Dermis blood vessel endothelial cell (primary cell): ENCODE results near the gene EVX2. TPM values are rescaled to one million over a fixed set of nuclear protein-coding genes. Genes with fewer than 3 reads are reported as not detected.

ENCODE experiments used
- DNase-seq: peaks from one replicate; pipeline ENCODE4 v3.0.0; 2010
- total RNA-seq: library from RNA; depleted of rRNA; stranded (reverse); fragments of >200 nt; gene quantifications from 2 replicates; pipeline ENCODE4 v1.2.3, GENCODE V29; 2014

The EVX2 gene
- total RNA-seq, 1 donor from 2014 or later = not detected

DNA sequence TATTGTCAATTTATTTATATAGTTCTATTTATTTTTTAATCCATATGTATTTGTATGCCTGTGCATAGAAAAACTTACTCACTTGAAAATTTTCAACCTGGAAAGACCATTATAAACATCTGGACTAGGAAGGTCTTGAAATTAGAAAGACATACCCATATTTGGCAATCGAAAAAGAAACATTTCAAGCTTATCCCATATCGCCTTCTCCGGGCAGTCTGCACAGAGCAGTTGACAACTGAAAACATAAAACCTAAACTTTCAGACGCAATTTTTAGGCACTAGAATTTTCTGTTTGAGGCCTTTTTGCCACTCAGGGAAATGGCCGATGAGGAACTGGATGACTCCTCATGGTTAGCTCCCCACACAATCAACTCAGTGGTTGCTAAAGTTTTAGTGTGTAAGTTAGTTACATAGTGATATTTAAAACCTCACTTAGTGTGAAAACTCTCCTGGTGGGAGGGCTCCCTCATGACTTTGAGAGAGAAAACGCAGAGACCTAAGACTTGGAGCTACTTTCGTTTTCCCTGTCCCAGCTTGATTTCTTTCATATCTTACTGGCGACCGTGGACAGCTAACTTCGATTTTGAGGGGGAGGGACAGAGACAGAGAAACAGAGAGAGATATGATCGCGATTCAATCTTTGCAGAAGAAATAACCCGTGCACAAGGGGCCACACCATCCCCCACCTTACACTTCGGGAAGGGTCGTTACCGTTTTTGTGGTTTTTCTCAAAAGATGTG lies 12.7 kb upstream of the EVX2 start:
- DNase-seq = peak; percentile 32

DNA sequence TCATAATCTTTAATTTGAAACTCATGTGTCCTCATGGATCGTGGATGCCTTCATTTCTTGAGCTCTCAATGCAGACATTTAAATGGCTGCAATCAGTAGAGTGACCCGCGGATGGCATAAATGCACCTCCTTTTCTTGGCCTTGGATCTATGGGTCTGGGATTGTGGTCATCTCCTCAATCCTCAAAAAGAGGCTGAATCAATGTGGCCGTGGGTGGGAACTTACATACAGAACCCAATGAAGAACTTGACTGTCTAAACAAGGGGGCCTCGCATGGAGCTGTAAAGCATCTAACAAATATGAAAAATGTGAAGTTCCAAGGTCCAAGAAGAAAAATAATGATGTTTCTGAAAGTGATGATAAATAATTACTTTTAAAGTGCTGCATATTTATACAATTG lies 11.7 kb upstream of the EVX2 start:
- DNase-seq = no peak

DNA sequence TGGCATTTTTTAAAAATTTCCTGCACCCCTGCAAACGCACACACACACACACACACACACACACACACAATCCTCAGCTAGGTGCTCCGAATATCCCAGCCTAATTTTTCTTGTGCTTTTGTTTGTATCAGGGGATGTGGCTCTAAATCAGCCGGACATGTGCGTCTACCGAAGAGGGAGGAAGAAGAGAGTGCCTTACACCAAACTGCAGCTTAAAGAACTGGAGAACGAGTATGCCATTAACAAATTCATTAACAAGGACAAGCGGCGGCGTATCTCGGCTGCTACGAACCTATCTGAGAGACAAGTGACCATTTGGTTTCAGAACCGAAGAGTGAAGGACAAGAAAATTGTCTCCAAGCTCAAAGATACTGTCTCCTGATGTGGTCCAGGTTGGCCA lies 10.6 kb upstream of the EVX2 start:
- DNase-seq = no peak

DNA sequence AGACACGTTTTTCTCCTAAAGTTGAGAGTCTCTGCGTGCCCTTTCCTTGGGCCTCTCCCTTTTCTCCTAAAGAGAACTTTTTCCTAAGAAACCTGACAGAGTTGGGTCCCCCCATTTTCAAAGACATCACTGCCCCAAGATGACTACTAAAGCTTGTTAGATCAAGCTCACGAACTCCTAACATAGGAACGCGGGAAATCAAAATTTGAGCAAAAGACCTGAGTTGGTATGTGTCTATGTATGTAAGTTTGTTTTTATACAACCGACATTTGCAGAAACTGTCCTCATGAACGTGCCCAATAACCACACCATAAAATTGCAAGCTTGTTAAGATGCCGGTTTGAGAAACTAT lies 10.1 kb upstream of the EVX2 start:
- no peak for DNase-seq

DNA sequence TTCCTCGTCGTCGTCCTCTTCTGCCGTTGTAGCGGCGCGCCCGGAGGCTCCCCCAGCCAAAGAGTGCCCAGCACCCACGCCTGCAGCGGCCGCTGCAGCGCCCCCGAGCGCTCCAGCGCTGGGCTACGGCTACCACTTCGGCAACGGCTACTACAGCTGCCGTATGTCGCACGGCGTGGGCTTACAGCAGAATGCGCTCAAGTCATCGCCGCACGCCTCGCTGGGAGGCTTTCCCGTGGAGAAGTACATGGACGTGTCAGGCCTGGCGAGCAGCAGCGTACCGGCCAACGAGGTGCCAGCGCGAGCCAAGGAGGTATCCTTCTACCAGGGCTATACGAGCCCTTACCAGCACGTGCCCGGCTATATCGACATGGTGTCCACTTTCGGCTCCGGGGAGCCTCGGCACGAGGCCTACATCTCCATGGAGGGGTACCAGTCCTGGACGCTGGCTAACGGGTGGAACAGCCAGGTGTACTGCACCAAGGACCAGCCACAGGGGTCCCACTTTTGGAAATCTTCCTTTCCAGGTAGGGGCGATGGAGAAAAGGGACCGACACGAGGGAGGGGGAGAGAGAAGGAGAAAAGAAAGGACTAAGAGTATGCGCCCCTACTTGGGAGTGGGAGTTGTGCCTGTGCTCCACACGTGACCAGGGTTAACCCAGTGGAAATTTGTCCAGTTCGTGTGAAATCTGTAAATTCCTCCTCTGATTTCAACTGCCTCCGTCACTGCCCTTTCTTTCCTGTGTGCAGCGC lies 9.6 kb upstream of the EVX2 start:
- DNase-seq = peak; percentile 51

DNA sequence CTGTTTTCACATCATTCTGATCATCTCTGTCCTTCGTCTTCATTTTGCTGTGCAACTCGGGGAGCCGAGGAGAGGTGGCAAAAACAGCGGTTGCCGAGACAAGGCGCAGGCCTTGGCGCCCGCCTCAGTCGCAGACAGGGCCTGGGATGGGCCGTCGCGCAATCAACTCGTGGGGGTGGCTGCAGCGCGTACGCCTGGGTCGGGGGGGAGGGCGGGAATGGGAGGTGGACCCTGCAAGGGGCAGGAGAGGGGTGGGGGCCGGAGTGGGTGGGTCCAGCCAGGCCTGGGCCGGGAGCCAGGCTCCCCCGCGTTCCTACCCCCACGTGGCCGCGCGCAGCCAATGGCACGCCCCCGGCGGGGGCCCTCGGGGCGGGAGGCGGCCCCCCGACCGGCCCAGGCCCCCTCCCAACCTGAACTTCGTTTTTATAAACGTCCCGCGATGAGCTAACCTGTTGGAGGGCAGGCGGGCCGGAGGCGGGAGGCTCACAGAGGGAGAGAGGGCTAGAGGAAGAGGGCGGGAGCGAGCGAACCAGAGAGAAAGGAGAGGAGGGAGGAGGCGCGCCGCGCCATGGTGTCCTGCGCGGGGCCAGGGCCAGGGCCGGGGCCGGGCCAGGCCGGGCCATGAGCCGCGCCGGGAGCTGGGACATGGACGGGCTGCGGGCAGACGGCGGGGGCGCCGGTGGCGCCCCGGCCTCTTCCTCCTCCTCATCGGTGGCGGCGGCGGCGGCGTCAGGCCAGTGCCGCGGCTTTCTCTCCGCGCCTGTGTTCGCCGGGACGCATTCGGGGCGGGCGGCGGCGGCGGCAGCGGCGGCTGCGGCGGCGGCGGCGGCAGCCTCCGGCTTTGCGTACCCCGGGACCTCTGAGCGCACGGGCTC lies 8.7 kb upstream of the EVX2 start, which contains the start of gene HOXD13:
Gene HOXD13, plus strand, starts transcription at position 452 of the 875 bp plus-strand sequence. Its CDS starts 170 bp downstream, at position 622.
- DNase-seq = no peak

DNA sequence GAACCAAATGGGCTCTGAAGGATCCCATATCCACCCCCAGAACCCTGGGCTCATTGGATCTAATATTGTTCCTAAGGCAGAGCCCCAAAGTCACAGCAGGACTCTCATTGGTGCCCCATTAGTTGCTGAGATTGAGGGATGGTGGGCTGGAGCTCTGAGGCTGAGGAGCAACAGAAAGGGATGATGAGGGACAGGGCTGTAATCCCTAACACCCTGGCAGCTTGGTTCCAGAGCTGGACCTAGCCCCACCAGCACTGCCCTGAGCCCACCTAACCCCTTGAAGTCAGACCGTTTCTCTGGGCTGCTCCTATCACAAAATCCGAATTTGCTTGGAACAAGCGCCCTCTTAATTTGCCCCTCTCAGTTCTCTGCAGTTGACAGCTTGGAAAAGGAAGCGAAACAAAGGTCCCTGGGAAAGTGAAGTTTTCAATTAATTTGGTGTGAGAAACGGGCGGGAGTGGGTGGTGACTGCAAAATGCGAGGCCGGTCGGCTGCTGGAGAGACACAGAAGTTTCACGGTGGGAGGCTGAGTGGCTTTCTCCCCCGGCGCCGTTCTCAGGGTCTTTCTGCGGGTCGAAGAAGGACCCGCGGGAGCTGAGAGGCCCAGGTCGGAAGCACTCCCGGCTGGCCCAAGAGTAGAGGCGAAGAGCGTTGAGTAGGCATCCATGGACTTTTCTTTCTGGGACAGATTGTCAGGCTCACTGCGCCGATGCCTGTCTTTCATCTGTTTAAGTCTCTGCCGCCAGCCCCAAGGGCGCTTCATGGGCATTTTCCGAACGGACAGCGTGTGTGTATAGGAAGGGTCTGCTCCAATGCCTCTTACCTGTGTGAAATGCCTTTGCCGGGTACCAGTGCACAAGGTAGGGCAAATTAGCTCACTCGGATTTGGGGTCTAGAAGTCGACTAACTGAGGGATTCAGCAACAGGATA lies 7.8 kb upstream of the EVX2 start:
- no peak for DNase-seq

DNA sequence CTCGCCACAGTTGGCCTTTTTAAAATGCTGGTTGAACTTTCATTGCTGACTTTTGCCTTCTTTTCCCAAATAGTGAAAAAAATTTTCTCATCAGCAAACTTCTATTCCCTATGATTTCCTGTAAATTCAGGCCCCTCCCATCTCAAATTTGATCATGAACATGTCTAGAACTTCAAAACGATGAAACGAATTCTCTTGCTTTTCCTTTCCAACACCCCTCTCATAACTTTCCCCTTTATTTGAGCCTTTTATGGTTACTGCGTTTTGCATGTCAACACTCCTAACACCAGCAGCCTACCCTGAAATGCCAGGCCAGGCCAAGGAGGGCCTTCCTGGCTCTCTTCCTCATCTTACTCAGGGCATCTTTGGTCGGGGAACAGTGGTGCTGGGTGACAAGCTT lies 7.1 kb upstream of the EVX2 start:
- no peak for DNase-seq

DNA sequence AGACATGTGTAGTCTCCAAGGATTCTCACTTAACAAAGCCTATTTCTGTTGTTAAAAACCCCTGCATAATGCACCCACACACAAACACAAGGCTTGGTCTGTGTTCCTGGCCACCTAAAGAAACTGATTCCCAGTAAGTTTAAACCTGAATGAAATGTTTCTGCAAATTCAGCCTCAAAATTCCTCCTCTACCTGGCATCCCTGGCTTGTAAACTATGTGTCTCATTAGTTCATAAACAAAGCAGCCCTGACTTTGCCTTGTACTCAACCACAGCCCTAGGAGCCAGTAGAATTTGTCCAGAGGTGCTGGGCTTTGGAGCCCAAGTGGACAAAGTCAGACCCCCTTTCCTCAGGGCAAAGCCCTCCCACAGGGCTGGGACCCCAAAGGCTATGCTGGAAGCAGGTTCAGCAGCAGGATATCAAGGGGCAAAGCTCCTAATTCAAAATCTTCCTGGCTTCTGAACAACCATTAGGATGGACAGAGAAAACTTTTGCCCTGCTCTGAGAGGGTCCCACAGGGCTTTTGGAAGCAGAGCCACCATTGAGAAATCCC lies 6.2 kb upstream of the EVX2 start:
- no peak for DNase-seq

DNA sequence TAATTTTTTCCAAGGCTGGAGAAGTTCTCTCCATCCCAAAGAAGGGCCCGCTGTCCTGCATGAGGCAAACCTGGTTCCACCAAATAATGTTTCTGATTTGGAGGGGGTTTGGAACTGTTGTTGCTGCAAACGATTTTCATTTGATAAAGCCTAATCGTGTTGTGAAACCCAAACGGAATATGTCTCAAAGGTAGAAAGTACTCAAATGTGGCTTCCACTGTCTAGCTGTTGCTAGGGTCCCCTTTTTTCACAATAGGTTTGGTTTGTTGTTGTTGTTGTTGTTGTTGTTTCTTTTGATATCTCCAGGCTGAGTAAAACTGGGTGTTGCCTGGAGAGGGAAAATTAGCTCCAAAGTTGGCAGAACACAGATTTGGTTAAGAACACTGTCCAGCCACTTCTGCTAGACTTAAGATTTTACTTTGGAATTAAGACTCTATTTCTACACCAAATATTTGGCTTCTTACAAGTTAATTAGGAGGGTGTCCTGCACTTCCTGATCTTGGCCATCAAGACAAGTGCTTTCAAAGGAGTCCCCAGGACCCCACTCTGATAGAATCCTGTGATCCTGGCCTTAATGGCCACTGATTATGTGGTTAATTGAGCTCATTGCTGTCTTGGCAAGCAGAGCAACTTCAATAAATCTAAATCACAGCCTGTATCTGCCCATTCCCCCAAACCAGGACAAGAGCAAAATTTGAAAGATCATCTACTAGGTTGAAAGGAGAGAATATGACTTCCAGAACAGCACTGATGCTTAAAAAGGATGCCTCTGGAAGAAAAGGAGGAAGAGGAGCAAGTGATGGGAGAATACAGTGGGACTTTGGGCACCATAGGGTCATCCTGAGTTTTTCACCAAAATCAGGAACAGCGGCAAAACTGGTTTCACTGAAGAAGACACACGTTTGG lies 5.4 kb upstream of the EVX2 start:
- no peak for DNase-seq

DNA sequence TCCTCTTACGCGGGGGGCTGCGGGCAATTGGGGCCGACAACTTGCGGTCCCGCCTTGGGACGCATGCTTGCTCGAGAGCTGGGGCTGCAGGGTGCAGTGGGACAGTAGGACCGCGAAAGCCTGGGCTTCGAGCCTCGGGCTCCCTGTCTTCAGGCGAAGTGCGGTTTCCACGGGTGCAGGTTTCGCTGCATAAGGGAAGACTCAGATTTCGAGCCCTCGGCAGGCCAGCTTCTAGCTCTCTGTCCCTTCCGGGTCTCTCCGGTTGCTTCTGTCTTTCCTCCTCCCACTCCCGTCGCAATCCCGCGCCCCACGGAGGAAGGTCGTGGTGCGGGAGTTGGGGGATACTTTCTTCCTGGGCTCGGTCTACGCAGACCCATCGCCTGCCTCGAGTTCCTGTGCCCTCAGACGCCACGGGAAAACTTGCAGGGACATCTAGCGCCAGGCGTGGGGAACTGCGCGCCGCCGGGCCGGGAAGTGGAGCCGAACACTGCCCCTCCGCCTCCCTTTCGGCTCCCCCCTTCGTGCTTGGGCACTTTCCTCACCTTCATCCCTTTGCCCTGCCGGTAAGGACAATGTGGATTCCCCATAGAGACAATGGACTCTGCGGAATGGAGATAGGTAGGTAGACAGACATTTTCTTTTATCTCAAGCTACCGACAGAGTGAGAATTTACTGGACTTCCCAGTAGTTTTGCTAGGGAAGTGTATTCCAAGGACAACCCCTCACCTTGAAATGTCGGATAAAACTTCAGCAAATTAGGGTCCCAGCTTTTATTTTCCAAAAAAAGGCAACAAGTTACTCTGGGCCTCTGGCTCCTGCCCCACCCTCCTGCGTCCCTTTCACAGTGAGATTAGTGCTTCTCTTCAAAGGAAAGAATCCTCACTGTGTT lies 4.5 kb upstream of the EVX2 start:
- DNase-seq = peak; percentile 71

DNA sequence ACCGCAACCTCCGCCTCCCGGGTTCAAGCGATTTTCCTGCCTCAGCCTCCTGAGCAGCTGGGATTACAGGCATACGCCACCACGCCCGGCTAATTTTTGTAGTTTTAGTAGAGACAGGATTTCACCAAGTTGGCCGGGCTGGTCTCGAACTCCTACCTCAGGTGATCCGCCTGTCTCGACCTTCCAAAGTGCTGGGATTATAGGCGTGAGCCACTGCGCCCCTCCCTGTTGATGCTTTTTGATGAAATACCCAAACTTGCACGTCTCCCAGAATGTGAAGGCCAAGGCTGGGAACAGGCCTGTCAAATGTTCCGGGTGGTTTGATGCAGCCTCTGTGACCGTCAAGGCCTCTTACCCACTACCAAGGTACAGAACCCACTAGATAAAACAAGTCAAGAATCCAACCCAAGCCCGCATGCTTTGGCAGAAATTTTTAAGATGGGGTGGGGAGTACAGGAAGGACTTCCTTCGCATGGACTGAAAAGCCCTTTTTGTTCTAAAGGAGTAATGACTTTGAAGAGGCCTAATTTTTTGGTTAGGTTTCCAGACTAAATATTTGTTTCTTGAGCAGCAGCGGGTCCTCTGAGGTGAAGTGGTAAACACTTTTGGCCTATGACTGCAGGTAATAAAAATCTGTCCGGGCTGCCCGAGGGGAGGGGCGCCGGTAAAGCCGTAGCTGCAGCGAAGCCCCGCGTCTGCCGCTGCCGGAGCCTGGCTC lies 3.7 kb upstream of the EVX2 start:
- DNase-seq = no peak

DNA sequence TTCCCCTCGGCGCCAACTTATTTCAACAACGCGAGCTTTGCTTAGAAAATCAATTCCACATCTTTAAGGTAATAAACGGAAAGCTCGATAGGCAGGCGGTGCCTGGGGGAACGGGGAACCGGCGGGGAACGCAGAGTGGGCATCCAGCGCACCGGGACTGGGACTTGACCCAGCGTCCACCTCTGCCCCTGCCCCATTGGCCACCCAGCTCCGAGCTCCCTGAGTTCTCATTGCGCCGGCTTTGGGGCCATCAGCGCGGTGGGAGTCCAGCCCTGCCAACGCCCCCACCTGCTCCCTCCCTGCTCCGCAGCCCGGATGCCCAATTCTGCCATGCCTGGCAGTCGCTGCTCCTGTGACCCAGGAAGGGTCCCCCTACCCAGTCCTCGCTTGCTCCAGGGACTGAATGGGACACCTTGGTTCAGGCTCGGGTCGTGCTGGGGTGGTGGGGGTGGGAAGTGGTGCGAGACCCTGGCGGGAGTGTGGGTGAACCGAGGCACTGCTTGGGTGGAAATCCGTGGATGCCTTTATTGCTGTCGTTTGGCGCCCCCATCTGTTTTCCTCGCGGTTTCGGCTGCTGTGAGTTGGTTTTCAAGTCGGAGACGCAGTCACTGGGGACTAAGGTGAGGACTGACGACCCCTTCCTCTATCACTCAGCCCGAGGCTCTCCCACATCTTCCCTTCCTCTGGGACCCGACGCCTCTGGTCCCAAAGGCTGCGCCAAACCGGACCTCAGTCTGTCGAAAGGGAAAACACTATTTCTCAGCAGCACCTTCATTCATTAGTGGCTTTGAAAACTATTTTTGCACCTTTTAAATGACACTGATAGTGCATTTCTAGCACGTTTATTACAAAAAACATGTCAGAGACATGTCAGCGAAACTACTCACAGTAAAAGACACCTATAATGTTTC lies 2.4 kb upstream of the EVX2 start:
- peak; percentile 69 for DNase-seq

DNA sequence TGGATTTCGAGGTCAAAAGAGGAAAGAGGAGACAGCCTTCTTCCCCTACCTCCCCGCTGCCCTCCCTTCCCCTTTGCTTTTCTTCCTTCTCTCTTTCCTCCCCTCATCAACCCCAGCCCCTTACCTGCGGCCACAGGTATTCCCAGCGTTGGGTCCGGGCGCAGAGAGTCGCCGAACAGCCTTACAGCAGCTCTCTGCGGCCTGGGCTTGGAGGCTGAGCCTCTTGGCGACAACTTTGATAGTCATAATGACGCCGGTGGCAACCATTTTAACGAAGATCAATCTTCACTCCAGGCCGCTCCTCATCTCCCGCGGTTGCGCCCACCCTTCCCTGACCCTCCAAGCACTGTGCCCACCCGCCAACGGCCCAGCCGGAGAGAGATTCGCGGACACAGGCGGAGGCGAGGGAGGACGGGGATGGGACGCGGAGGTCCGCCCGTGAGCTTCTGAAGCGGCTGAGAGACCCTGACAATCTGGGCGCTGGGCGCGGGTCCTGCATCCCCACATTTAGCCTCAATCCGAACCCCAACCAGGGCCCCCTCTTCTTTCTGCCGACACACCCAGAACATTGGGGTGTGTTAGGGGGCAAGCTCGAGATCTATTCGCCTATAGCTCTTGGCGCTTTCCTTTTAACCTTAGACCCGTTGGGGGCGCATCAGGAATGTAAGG lies 1.5 kb upstream of the EVX2 start:
- no peak for DNase-seq

DNA sequence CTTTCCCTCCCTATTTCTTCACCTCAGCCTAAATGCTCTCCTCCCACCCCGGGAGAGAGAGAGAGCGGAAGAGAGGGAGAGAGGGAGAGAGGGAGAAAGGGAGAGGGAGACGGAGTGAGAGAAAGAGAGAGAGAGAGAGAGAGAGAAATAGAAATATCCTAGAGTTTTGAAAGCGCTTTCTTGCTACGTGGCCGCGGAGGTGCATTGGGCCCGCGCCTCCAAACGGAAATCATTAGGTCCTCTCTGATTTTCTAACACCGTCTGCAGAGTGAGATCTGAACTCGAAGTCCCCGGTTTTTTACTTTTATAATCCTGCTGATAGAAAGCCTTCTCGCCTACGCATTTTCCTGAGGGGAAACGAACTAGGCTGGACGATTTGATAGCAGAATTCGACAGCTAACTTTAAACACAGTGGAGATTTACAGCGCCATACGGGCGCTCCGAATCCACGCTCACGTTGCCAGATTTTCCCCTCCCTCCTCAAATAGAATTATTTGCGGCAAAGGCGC lies 903 bp upstream of the EVX2 start:
- DNase-seq = no peak

DNA sequence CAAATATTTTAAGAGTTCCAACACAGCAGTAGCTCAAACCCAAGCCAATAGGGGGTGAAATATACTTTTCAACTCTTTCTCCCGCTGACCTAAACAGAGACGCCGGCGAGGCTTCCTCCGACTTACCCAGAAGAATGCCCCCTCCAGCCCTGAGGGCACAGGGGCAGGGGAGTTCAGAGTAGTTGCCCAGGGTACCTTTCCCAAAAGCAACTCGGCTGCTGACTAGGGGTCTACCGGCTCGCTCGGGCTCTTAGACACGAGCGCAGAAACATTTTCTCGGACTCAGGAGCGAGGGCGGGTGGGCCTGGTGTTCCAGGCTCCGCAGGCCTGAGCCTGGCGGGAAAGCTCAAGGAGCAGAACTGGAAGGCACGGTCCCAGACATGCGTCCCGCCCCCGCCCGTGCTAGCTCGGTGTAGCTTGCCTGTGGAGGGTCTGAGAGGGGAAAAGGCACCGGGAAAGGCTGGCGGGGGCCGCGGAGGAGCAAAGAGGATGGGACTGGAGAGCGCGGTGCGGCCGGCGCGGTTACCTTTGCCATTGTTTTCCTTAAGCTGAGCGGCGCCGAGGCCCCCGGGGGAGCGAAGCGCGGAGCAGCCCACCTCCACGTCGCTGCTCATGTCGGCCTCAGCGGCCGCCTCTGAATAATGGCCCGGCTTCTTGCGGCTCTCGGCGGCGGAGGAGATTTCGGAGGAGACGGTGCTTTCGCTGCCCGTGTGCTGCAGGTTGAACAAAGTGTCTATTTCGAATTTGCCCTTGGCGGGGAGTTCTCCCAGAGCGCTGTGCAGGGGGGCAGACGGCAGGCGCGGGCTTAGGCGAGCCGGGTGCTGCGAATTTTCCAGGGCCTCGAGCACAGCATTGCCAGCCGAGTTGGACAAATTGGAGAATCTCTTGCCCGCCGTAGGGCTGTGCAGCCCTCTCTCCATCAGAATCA lies 674 bp downstream of the EVX2 start:
- DNase-seq = no peak
